GM12865 (cell line): Measurements from ENCODE around the gene PRKD1.

Experiments
- DNase-seq: peaks from one replicate; pipeline ENCODE4 v3.0.0; 2010; ENCODE audit warnings: low read depth
- H3K4me3 ChIP-seq: 2 replicates; pipeline ENCODE4 v1.5.1; 2011; ENCODE audit warnings: mild to moderate bottlenecking, low read depth, low read length, control low read depth
- CTCF ChIP-seq: IDR thresholded peaks from 2 replicates; pipeline ENCODE4 v1.5.1; 2011; ENCODE audit warnings: low read length, control low read depth, low read depth, inconsistent platforms; ENCODE audit not compliant: insufficient read depth; ENCODE audit errors: missing control alignments

The PRKD1 gene

DNA sequence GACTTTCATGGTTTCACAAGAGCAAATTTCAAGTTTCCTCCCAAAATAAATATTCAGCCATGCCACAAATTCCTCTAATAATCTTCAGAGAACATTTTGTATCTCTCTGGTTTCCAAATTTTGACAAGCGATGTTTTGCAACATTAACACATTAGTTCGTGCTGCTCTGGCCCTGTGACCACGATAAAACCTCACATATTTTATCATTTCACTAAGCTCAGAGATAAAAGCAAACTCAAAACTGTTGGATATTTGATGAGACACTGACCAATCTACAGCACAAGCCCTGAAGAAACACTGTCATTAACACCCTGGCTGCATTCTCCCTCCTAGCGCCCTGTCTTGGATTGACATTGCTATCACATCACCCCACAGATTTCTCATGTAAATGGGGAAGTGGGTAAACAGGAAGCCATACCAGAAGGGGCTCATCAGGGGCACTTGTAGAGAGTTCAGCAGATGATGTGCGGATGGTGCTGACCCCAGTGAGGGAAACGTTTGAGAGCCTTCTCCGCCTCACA is 264.3 kb downstream of the PRKD1 start:
- no peak for DNase-seq
- no peak for TF ChIP-seq CTCF
- no peak overlapping the region for H3K4me3 ChIP-seq

GRCh38 chr14:29654901-29655550 is 272.6 kb downstream of the PRKD1 start:
- H3K4me3 ChIP-seq = no peak overlapping the region
- no peak for DNase-seq
- TF ChIP-seq CTCF = no peak

DNA sequence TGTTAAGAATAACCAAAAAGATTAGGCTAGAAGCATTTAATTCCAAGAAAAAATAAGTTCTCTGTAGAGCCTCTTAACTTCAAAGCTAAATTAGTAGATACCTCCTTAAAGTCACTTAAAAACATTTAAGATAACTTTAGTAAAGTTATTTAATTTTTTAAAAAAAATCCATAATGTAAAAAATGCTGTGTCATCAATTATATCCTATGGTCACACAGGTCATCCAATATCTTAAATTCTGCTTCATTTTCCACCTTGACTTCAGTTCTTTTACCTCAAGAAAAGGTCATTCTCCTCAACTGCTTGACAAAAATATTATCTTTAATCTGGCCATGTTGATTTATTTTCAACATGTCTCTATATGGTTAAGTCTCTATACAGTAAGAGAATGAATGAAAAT is 274.3 kb downstream of the PRKD1 start:
- no peak for DNase-seq
- no peak for TF ChIP-seq CTCF
- no peak overlapping the region for H3K4me3 ChIP-seq

DNA sequence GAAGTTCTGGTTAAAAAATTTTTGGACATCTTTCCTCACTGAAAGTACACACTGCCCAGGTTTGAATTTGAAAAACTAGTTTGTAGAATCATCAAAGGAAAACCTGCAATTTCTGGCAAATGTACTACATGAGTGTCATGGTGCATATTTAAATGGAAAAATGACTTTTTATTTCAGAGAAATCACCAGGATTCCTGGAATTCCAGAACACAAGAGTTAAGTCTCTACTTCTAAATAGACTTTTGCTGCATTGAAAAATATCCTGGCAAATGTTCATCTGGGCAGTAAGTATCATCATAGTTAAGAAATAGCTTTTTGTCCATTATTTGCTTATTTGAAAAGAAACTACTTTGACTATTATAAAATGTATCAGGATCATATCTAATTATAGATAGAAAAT is 275.1 kb downstream of the PRKD1 start:
- no peak for TF ChIP-seq CTCF
- no peak for DNase-seq
- no peak overlapping the region for H3K4me3 ChIP-seq

- H3K4me3 ChIP-seq = no peak overlapping the region
- DNase-seq = no peak
- TF ChIP-seq CTCF = no peak
Measured at GRCh38 chr14:29650554-29651269, 276.9 kb downstream of the PRKD1 start.

- TF ChIP-seq CTCF = no peak
- no peak overlapping the region for H3K4me3 ChIP-seq
- DNase-seq = no peak
Measured at GRCh38 chr14:29649170-29649569, 278.5 kb downstream of the PRKD1 start.
